WTC11 (cell line): ENCODE data around the gene CRB2.

Source experiments
- JUN ChIP-seq: sonication (generic); formaldehyde crosslinking; IDR thresholded peaks from 2 replicates; pipeline ENCODE4 v1.8.0; 2023; ENCODE audit warnings: mild to moderate bottlenecking, missing genetic modification reagents
- PRRX2 ChIP-seq: fragments of 250-450 bp; sonication (Bioruptor Pico); IDR thresholded peaks from 2 replicates; pipeline ENCODE4 v1.8.0; 2021; ENCODE audit warnings: mild to moderate bottlenecking
- SP1 ChIP-seq: sonication (generic); formaldehyde crosslinking; conservative IDR thresholded peaks from 2 replicates; pipeline ENCODE4 v1.8.1; 2022; ENCODE audit warnings: missing genetic modification reagents
- ZBTB21 ChIP-seq: sonication (generic); formaldehyde crosslinking; IDR thresholded peaks from 2 replicates; pipeline ENCODE4 v1.8.1; 2023; ENCODE audit warnings: mild to moderate bottlenecking, missing genetic modification reagents, borderline replicate concordance
- ZNF263 ChIP-seq: sonication (generic); formaldehyde crosslinking; IDR thresholded peaks from 2 replicates; pipeline ENCODE4 v1.8.1; 2022; ENCODE audit warnings: low read depth, mild to moderate bottlenecking, moderate library complexity, missing genetic modification reagents
- TF ChIP-seq, protein P1 (sequence below): fragments of 200-600 bp; IDR thresholded peaks from 2 replicates; pipeline ENCODE4 v1.8.0; 2022; ENCODE audit warnings: antibody characterized with exemption
- TF ChIP-seq, protein P2 (sequence below): sonication (generic); formaldehyde crosslinking; IDR thresholded peaks from 2 replicates; pipeline ENCODE4 v1.8.0; 2023; ENCODE audit warnings: mild to moderate bottlenecking, missing genetic modification reagents
- TF ChIP-seq, protein P3 (sequence below): sonication (generic); formaldehyde crosslinking; IDR thresholded peaks from 2 replicates; pipeline ENCODE4 v1.8.0; 2023; ENCODE audit warnings: missing genetic modification reagents

DNA sequence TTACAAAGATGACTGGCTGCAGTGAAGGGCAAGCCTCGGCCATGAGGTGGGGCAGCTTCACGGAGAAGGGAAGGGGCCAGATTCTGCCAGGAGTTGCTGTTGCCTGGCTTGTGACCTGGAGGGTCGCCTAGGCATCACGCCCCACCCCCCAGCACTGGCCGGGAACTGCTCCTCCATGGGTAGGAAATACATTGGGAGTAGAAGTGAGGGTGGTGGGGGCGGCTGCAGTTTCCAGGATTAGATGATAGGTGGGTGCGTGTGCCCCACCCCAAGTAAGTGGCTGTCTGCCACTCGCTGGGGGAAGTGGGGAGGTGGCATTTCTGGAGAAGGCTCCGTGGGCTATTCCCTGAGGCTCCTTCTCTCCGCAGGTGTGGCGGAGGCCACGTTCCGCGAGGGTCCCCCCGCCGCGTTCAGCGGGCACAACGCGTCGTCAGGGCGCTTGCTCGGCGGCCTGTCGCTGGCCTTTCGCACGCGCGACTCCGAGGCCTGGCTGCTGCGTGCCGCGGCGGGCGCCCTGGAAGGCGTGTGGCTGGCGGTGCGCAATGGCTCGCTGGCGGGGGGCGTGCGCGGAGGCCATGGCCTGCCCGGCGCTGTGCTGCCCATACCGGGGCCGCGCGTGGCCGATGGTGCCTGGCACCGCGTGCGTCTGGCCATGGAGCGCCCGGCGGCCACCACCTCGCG, 16.9 kb downstream of the CRB2 start:
- no peak for TF ChIP-seq PRRX2 (CRISPR knock-in tag)
- TF ChIP-seq ZNF263 (CRISPR knock-in tag): no peak
- no peak for TF ChIP-seq SP1 (CRISPR knock-in tag)
- no peak for TF ChIP-seq ZBTB21 (CRISPR knock-in tag)
- TF ChIP-seq JUN (CRISPR knock-in tag): no peak
- TF ChIP-seq, protein P1, sequence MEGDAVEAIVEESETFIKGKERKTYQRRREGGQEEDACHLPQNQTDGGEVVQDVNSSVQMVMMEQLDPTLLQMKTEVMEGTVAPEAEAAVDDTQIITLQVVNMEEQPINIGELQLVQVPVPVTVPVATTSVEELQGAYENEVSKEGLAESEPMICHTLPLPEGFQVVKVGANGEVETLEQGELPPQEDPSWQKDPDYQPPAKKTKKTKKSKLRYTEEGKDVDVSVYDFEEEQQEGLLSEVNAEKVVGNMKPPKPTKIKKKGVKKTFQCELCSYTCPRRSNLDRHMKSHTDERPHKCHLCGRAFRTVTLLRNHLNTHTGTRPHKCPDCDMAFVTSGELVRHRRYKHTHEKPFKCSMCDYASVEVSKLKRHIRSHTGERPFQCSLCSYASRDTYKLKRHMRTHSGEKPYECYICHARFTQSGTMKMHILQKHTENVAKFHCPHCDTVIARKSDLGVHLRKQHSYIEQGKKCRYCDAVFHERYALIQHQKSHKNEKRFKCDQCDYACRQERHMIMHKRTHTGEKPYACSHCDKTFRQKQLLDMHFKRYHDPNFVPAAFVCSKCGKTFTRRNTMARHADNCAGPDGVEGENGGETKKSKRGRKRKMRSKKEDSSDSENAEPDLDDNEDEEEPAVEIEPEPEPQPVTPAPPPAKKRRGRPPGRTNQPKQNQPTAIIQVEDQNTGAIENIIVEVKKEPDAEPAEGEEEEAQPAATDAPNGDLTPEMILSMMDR: no peak
- TF ChIP-seq, protein P2, sequence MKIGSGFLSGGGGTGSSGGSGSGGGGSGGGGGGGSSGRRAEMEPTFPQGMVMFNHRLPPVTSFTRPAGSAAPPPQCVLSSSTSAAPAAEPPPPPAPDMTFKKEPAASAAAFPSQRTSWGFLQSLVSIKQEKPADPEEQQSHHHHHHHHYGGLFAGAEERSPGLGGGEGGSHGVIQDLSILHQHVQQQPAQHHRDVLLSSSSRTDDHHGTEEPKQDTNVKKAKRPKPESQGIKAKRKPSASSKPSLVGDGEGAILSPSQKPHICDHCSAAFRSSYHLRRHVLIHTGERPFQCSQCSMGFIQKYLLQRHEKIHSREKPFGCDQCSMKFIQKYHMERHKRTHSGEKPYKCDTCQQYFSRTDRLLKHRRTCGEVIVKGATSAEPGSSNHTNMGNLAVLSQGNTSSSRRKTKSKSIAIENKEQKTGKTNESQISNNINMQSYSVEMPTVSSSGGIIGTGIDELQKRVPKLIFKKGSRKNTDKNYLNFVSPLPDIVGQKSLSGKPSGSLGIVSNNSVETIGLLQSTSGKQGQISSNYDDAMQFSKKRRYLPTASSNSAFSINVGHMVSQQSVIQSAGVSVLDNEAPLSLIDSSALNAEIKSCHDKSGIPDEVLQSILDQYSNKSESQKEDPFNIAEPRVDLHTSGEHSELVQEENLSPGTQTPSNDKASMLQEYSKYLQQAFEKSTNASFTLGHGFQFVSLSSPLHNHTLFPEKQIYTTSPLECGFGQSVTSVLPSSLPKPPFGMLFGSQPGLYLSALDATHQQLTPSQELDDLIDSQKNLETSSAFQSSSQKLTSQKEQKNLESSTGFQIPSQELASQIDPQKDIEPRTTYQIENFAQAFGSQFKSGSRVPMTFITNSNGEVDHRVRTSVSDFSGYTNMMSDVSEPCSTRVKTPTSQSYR (CRISPR knock-in tag): no peak
- TF ChIP-seq, protein P3, sequence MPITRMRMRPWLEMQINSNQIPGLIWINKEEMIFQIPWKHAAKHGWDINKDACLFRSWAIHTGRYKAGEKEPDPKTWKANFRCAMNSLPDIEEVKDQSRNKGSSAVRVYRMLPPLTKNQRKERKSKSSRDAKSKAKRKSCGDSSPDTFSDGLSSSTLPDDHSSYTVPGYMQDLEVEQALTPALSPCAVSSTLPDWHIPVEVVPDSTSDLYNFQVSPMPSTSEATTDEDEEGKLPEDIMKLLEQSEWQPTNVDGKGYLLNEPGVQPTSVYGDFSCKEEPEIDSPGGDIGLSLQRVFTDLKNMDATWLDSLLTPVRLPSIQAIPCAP (CRISPR knock-in tag): no peak; the same call in 1 of the 2 replicates
